ENCODE data around the gene SERTAD4.

Gene SERTAD4

DNA sequence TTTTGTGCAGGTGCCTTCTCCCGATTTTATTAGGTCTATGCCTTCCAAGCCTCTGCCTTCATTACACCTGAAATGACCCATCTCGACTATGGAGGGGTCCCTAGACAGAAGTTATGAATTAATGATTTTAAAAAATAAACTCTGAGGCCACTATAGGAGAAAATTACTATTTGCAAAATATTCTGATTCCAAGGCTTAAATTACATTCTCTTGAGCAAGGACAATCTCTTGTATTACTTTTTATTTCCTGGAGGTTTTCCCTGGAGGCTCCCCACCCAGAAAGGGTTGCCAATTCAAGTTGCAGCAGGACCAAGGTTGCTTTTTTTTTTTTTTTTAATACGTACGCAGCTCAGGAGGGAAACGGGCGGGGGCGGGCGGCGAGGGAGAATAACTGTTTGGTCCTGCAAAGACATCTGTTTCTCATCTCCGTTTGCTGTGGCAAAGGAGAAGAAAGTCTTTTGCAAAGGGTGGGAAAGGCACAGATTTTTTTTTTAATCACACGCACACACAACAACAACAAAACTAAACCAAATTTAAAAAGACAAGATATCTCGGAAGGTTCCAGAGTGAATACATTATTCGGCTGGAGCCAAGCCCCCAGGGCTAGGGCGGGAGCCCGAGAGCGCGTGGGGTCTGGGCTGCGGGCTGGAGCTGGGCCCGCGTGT lies 618 bp upstream of the SERTAD4 start:
- no peak overlapping the region for H3K4me3 ChIP-seq (replicated peaks; ENCODE audit: insufficient read depth, low read length)
- H3K27me3 ChIP-seq (ENCODE audit: insufficient read depth, poor library complexity, severe bottlenecking) = peaks cover 52% of the 10 kb centered on the region
- no peak for TF ChIP-seq CTCF (IDR thresholded peaks at IDR 0.05; ENCODE audit: insufficient read depth, low read length)
- TF ChIP-seq POLR2AphosphoS5 (IDR thresholded peaks at IDR 0.05; ENCODE audit: low read depth) = no peak
- TF ChIP-seq, protein P1, sequence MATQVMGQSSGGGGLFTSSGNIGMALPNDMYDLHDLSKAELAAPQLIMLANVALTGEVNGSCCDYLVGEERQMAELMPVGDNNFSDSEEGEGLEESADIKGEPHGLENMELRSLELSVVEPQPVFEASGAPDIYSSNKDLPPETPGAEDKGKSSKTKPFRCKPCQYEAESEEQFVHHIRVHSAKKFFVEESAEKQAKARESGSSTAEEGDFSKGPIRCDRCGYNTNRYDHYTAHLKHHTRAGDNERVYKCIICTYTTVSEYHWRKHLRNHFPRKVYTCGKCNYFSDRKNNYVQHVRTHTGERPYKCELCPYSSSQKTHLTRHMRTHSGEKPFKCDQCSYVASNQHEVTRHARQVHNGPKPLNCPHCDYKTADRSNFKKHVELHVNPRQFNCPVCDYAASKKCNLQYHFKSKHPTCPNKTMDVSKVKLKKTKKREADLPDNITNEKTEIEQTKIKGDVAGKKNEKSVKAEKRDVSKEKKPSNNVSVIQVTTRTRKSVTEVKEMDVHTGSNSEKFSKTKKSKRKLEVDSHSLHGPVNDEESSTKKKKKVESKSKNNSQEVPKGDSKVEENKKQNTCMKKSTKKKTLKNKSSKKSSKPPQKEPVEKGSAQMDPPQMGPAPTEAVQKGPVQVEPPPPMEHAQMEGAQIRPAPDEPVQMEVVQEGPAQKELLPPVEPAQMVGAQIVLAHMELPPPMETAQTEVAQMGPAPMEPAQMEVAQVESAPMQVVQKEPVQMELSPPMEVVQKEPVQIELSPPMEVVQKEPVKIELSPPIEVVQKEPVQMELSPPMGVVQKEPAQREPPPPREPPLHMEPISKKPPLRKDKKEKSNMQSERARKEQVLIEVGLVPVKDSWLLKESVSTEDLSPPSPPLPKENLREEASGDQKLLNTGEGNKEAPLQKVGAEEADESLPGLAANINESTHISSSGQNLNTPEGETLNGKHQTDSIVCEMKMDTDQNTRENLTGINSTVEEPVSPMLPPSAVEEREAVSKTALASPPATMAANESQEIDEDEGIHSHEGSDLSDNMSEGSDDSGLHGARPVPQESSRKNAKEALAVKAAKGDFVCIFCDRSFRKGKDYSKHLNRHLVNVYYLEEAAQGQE (IDR thresholded peaks at IDR 0.05; ENCODE audit: insufficient replicate concordance, low read depth) = no peak
- no peak for TF ChIP-seq SPI1 (IDR thresholded peaks at IDR 0.05; ENCODE audit: borderline replicate concordance, low read depth)
- no peak for TF ChIP-seq GABPA (IDR thresholded peaks at IDR 0.05; ENCODE audit: low read depth)
- DNase-seq (ENCODE audit: low read depth in 1 of 2, low spot score in 1 of 2) = no peak
- H3K27ac ChIP-seq (replicated peaks) = no peak overlapping the region

DNA sequence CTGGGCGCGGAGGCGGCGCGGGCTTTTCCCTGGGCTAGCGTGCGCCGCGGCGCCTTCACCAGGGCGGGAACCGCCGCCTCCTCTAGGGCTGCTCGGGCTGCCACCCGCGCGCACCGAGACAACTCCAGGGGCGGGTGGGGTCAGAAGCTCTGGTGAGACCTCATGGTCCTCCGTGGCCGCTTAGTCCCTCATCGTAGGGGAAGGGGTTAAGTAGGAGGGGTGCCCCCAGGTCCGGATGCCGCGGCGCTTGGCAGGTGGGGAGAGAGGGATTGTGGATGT lies 559 bp downstream of the SERTAD4 start:
- H3K4me3 ChIP-seq (replicated peaks; ENCODE audit: insufficient read depth, low read length) = no peak overlapping the region
- DNase-seq (ENCODE audit: low read depth in 1 of 2, low spot score in 1 of 2) = no peak
- TF ChIP-seq POLR2AphosphoS5 (IDR thresholded peaks at IDR 0.05; ENCODE audit: low read depth) (no peak), CTCF (IDR thresholded peaks at IDR 0.05; ENCODE audit: insufficient read depth, low read length) (no peak), GABPA (IDR thresholded peaks at IDR 0.05; ENCODE audit: low read depth) (no peak), SPI1 (IDR thresholded peaks at IDR 0.05; ENCODE audit: borderline replicate concordance, low read depth) (no peak)
- TF ChIP-seq, protein P1 (IDR thresholded peaks at IDR 0.05; ENCODE audit: insufficient replicate concordance, low read depth) = no peak
- H3K27ac ChIP-seq (replicated peaks) = no peak overlapping the region
- peaks cover 46% of the 10 kb centered on the region for H3K27me3 ChIP-seq (ENCODE audit: insufficient read depth, poor library complexity, severe bottlenecking)

DNA sequence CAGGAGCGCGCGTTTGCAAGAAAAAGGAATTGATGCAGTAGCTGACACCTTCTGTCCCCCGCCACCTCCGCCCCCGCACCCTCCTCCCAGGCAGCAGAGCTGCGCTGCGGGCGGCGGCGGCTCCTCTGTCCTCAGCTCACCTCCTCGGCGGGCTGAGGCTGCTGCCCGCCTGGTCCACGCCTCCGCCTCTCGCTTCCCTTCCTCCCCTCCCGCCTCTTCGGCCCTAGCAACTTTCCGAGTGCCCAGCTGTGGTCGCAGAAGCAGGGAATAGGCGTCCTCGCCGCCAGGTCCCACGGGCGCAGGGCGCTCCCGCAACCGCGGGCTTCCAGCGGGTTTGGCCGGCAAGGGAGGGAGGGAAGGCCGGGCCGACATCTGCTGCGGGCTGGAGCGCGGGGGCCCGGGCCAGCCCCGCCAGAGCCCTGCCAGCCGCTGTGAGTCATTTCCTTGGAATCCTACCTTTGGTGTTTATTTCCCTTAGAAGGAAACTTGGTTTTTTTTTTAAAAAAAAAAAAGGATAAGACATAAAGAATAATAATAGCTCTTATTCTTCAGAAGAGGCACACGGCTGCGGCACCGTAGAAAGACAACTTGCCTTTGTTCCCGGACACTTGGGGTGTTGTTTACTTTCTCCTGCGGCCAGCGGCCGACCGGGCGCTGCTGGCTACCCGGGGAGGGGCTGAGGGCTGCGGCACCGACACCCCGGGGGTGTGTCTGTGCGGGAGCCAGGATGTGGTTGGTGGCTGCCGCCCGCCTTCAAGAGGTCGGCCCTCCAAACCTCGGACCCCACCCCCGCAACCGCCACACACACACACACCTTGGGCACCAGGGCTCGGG lies 1.1 kb downstream of the SERTAD4 start:
- no peak overlapping the region for H3K4me3 ChIP-seq (replicated peaks; ENCODE audit: insufficient read depth, low read length)
- H3K27ac ChIP-seq (replicated peaks) = no peak overlapping the region
- DNase-seq (ENCODE audit: low read depth in 1 of 2, low spot score in 1 of 2) = no peak
- peaks cover 48% of the 10 kb centered on the region for H3K27me3 ChIP-seq (ENCODE audit: insufficient read depth, poor library complexity, severe bottlenecking)
- TF ChIP-seq POLR2AphosphoS5 (IDR thresholded peaks at IDR 0.05; ENCODE audit: low read depth) = no peak
- TF ChIP-seq CTCF (IDR thresholded peaks at IDR 0.05; ENCODE audit: insufficient read depth, low read length) = no peak
- TF ChIP-seq, protein P1 (IDR thresholded peaks at IDR 0.05; ENCODE audit: insufficient replicate concordance, low read depth) = no peak
- no peak for TF ChIP-seq GABPA (IDR thresholded peaks at IDR 0.05; ENCODE audit: low read depth)
- no peak for TF ChIP-seq SPI1 (IDR thresholded peaks at IDR 0.05; ENCODE audit: borderline replicate concordance, low read depth)
